ENCODE measurements around the gene APLNR. TPM values are rescaled to one million over a fixed set of nuclear protein-coding genes. Genes with fewer than 3 reads are reported as not detected.
A peak's percentile ranks its signal among the peaks of the same experiment; 100 is the strongest.
"Not testable (repeated sequence)": the region's sequence is repeated elsewhere in the genome, so short reads cannot be mapped to it uniquely, and the experiment has no call there.

The APLNR gene
- total RNA-seq (ENCODE audit: low replicate concordance), result not detected in 2 replicates

DNA sequence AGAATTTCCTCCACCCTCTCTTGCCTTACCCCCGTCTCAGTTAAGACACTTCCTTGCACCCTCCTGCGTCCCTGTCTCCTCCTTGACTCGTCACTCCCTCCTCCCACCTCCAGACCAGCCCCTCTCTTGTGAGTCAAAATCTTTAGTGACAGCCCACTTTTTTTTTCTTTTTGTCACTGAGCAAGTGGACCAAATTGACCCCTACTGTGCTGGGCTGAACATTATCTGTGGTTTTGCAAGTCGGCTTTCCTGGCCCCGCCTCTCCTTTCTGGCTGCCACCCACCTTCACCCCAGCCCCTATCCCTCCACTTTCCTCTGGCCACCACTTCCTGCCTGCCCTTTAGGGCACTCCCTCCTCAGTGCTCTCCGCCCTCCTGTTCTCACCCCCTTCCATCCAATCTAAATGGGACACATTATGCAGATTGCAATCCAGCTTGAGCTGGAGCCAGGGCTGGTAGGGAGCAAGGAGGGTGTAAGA is at the start of gene APLNR:
APLNR (minus strand) TSS at position 47 of the 478 bp plus-strand sequence. CDS start 246 bp downstream, outside the sequence.
- no peak within 1 kb of the TSS for H3K4me3 ChIP-seq (ENCODE audit: low read depth, low read length)
- no peak for DNase-seq (ENCODE audit: low read depth)
- TF ChIP-seq, protein P1, sequence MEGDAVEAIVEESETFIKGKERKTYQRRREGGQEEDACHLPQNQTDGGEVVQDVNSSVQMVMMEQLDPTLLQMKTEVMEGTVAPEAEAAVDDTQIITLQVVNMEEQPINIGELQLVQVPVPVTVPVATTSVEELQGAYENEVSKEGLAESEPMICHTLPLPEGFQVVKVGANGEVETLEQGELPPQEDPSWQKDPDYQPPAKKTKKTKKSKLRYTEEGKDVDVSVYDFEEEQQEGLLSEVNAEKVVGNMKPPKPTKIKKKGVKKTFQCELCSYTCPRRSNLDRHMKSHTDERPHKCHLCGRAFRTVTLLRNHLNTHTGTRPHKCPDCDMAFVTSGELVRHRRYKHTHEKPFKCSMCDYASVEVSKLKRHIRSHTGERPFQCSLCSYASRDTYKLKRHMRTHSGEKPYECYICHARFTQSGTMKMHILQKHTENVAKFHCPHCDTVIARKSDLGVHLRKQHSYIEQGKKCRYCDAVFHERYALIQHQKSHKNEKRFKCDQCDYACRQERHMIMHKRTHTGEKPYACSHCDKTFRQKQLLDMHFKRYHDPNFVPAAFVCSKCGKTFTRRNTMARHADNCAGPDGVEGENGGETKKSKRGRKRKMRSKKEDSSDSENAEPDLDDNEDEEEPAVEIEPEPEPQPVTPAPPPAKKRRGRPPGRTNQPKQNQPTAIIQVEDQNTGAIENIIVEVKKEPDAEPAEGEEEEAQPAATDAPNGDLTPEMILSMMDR (IDR thresholded peaks at IDR 0.05; ENCODE audit: insufficient read depth, low read length), result no peak

DNA sequence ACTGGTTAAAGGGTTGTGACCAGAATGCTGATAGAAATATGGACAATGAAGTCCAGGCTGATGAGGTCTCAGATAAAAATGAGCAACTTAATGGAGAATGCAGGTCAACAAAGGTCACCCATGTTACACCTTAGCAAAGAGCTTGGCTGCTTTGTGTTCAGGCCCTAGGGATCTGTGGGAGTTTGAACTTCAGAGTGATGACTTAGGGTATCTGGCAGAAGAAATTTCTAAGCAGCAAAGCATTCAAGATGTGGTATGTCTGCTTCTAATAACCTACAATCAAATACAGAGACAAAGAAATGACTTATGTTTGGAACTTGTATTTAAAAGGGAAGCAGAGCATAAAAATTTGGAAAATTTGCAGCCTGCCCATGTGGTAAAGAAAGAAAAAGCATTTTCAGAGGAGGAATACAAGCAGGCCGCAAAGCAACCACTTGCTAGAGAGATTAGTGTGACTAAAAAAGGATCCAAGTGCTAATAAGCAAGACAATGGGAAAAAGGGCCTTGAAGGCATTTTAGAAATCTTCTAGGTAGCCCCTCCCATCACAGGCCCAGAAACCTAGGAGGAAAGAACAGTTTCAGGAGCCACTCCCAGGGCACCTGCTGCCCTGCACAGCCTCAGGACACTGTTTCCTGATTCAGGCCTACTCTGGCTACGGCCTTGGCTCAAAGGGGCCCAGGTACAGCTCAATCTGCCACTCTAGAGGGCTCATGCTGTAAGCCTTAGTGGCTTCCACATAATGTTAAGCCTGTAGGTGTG is 46.4 kb upstream of the APLNR start:
- no peak overlapping the region for H3K4me3 ChIP-seq (ENCODE audit: low read depth, low read length)
- no peak for DNase-seq (ENCODE audit: low read depth)
- TF ChIP-seq, protein P1 (IDR thresholded peaks at IDR 0.05; ENCODE audit: insufficient read depth, low read length), result no peak

DNA sequence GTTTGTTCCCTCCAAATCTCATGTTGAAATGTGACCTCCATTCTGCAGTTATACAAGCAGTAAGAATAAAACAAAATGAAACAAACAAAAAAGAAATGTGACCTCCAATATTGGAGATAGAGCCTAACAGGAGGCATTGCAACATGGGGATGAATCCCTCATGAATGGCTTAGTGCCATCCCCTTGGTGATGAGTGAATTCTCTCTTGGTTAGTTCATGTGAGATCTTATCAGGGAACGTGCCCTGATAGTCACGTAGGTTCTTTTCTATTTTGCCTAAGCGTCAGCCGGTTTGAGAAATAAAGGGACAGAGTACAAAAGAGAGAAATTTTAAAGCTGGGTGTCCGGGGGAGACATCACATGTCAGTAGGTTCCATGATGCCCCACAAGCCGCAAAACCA is 44.5 kb upstream of the APLNR start:
- H3K4me3 ChIP-seq (ENCODE audit: low read depth, low read length); DNase-seq (ENCODE audit: low read depth): not testable (repeated sequence)

DNA sequence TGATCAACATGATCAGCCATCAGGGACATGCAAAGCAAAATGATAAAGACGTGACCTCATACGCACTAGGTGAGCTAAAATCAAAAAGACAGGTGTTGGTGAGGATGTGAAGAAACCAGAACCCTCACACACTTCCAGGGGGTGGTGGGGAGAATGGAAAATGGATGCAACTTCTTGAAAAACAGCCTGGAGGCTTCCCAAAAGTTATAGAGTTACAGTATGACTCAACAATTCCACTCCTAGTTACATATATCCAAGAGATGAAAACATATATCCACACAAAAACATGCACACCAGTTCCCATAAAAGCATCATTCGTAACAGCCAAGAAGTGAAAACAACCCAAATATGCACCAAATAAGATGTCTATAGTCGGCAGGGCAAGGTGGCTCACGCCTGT is 42.1 kb upstream of the APLNR start:
- peak; percentile 69 for DNase-seq (ENCODE audit: low read depth)
- TF ChIP-seq, protein P1 (IDR thresholded peaks at IDR 0.05; ENCODE audit: insufficient read depth, low read length), result no peak
- H3K4me3 ChIP-seq (ENCODE audit: low read depth, low read length), result no peak overlapping the region

DNA sequence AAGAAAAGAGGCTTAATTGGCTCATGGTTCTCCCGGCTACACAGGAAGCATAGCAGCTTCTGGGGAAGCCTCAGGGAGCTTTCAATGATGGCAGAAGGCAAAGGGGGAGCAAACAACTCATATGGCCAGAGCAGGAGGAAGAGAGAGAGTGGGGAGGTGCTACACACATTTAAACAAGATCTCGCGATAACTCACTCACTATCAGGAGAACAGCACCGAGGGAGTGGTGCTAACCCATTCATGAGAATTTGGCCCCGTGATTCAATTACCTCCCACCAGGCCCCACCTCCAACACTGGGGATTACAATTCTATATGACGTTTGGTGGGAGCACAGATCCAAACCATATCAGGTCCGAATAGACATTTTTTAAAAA is 41.7 kb upstream of the APLNR start:
- H3K4me3 ChIP-seq (ENCODE audit: low read depth, low read length), result no peak overlapping the region
- TF ChIP-seq, protein P1 (IDR thresholded peaks at IDR 0.05; ENCODE audit: insufficient read depth, low read length), result no peak
- DNase-seq (ENCODE audit: low read depth), result no peak

DNA sequence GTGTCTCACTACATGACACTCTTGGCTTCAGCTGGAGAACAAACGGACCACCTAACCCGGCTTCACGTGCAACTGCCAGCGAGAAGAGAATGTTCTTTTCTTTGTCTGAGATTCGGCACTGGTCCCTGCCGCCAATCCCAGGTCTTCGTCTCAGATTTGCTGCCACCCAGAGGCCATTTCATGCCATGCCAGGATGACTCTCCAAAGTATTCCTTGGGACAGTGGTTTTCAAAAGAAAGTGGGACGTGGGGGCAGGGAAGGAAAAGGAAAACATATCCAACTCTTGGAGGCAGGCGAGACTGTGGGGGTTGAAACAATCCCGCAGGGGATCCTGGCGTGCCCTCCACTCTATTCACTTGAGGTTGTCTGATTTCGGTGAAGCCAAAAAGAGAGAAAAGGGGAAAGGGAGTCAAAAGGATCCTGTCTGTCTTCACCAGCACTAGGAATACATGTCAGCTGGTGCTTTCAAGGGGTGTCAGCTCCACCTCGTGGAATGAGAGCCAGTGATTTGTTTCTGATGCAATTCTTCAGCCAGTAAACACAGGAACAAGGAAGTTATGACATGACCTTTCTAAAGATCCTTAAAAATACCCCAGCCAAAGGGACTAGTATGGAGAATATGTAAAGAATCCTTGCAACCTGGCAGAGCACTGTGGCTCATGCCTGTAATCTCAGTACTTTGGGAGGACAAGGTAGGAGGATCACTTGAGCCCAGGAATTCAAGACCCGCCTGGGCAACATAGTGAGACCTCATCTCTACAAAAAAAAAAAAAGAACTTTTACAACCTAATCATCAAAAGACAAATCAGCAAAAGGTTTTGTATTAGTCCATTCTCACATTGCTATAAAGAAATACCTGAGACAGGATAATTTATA is 41.0 kb upstream of the APLNR start:
- DNase-seq (ENCODE audit: low read depth), result peak; percentile 87

More for the DNA sequence above, 41.0 kb upstream of the APLNR start:
- H3K4me3 ChIP-seq (ENCODE audit: low read depth, low read length), result no peak overlapping the region
- TF ChIP-seq, protein P1 (IDR thresholded peaks at IDR 0.05; ENCODE audit: insufficient read depth, low read length), result peak; percentile 91
